K562 (cell line): Measurements from ENCODE around the gene ACBD5. TPM values are rescaled to one million over a fixed set of nuclear protein-coding genes. Genes with fewer than 3 reads are reported as not detected.
A peak's percentile ranks its signal among the peaks of the same experiment; 100 is the strongest.

Source experiments
- ADNP ChIP-seq: fragments of 200-800 bp; sonication (Bioruptor generic); IDR thresholded peaks from 2 replicates; pipeline ENCODE4 v1.6.1; 2016; ENCODE audit warnings: missing genetic modification characterization, missing compliant biosample characterization
- AFF4 ChIP-seq: sonication (generic); formaldehyde crosslinking; IDR thresholded peaks from 2 replicates; pipeline ENCODE4 v1.8.0; 2023; ENCODE audit warnings: mild to moderate bottlenecking, missing genetic modification reagents
- C11orf30 ChIP-seq: fragments of 450-650 bp; IDR thresholded peaks from 2 replicates; pipeline ENCODE4 v1.6.1; 2016; ENCODE audit warnings: low read depth, mild to moderate bottlenecking
- CCNT2 ChIP-seq: IDR thresholded peaks from 2 replicates; pipeline ENCODE4 v1.6.1; 2011; ENCODE audit warnings: borderline replicate concordance, low read depth, mild to moderate bottlenecking, moderate library complexity, mixed read lengths, low read length; ENCODE audit not compliant: insufficient read length; ENCODE audit errors: extremely low read depth
- ELF1 ChIP-seq: fragments of 200-800 bp; sonication (Bioruptor generic); IDR thresholded peaks from 2 replicates; pipeline ENCODE4 v1.6.1; 2016; ENCODE audit warnings: missing genetic modification characterization, missing compliant biosample characterization
- GTF2F1 ChIP-seq: IDR thresholded peaks from 2 replicates; pipeline ENCODE4 v1.6.1; 2011; ENCODE audit warnings: low read depth, low read length, improper control_type of control experiment
- HNRNPH1 ChIP-seq: fragments of 200-400 bp; formaldehyde crosslinking; optimal IDR thresholded peaks from 2 replicates; pipeline ENCODE3; 2017; ENCODE audit warnings: low read depth, mild to moderate bottlenecking, low read length, moderate library complexity
- HNRNPLL ChIP-seq: fragments of 200-400 bp; formaldehyde crosslinking; IDR thresholded peaks from 2 replicates; pipeline ENCODE4 v1.6.1; 2017; ENCODE audit warnings: low read length, low read depth, mild to moderate bottlenecking; ENCODE audit not compliant: poor library complexity, severe bottlenecking
- IFI16 ChIP-seq: fragments of 250-450 bp; sonication (Bioruptor Pico); IDR thresholded peaks from 2 replicates; pipeline ENCODE4 v2.1.2; 2022; ENCODE audit warnings: mild to moderate bottlenecking, inconsistent platforms
- KLF6 ChIP-seq: fragments of 250-450 bp; sonication (Bioruptor Pico); IDR thresholded peaks from 2 replicates; pipeline ENCODE4 v1.4.0; 2020; ENCODE audit warnings: mild to moderate bottlenecking, moderate library complexity, borderline replicate concordance
- L3MBTL2 ChIP-seq: fragments of 450-650 bp; IDR thresholded peaks from 2 replicates; pipeline ENCODE4 v1.6.1; 2016; ENCODE audit warnings: mild to moderate bottlenecking, moderate library complexity
- PHF8 ChIP-seq: fragments of 200-600 bp; sonication (generic); IDR thresholded peaks from 2 replicates; pipeline ENCODE4 v1.6.1; 2012; ENCODE audit warnings: mixed run types, mild to moderate bottlenecking, inconsistent platforms, low read length, moderate library complexity, borderline replicate concordance
- POLR2A ChIP-seq: fragments of 450-650 bp; conservative IDR thresholded peaks from 2 replicates; pipeline ENCODE4 v1.6.1; 2016
- POLR3G ChIP-seq: IDR thresholded peaks from 2 replicates; pipeline ENCODE4 v1.6.1; 2011; ENCODE audit not compliant: insufficient read length, insufficient replicate concordance; ENCODE audit errors: extremely low read depth
- PTTG1 ChIP-seq: fragments of 450-650 bp; IDR thresholded peaks from 2 replicates; pipeline ENCODE4 v1.6.1; 2016; ENCODE audit warnings: low read depth, mild to moderate bottlenecking, missing genetic modification characterization, missing compliant biosample characterization
- SMARCB1 ChIP-seq: IDR thresholded peaks from 2 replicates; pipeline ENCODE4 v1.6.1; 2011; ENCODE audit warnings: improper control_type of control experiment, low read depth; ENCODE audit not compliant: insufficient read length
- ZFP1 ChIP-seq: fragments of 450-650 bp; formaldehyde crosslinking; IDR thresholded peaks from 2 replicates; pipeline ENCODE4 v1.4.0; 2020; ENCODE audit warnings: mild to moderate bottlenecking, mixed read lengths
- ZNF511 ChIP-seq: sonication (generic); formaldehyde crosslinking; IDR thresholded peaks from 2 replicates; pipeline ENCODE4 v1.8.0; 2022; ENCODE audit warnings: mild to moderate bottlenecking, missing genetic modification reagents
- ZNF699 ChIP-seq: fragments of 250-450 bp; sonication (Bioruptor Pico); IDR thresholded peaks from 2 replicates; pipeline ENCODE4 v1.8.0; 2021; ENCODE audit warnings: mild to moderate bottlenecking, moderate library complexity; ENCODE audit not compliant: insufficient replicate concordance
- polyA plus RNA-seq, 8 experiments: library from polyadenylated mRNA; depleted of rRNA in 4 of 8; stranded (reverse) in 5 of 8; unstranded in 3 of 8; fragments of >200 nt; fragmentation: Nextera tagmentation in 2 of 8; fragmentation: Illumina TruSeq in 1 of 8; extraction: Ambion mirVana in 2 of 8; extraction: Trizol in 1 of 8; gene quantifications; 2 replicates each; pipeline versions ENCODE4 v1.2.1 to v1.2.3, GENCODE V29; 2011 to 2014; ENCODE audit warnings: inconsistent platforms in 1 of 8, missing spikeins in 1 of 8
- total RNA-seq, 7 experiments: library from RNA; depleted of rRNA in 6 of 7; stranded (reverse); fragments of >200 nt in 6 of 7; fragmentation: Illumina TruSeq in 2 of 7; extraction: Trizol in 2 of 7; gene quantifications; 2 replicates each; pipeline versions ENCODE4 v1.2.1 to v1.2.3, GENCODE V29; 2011 to 2021; ENCODE audit warnings: low replicate concordance in 1 of 7
- TF ChIP-seq, protein P1 (sequence below): fragments of 450-650 bp; conservative IDR thresholded peaks from 2 replicates; pipeline ENCODE4 v1.6.1; 2016; ENCODE audit warnings: missing genetic modification characterization, low read depth, mild to moderate bottlenecking, missing compliant biosample characterization, moderate library complexity
- TF ChIP-seq, protein P2 (sequence below): fragments of 250-450 bp; sonication (Bioruptor Pico); IDR thresholded peaks from 2 replicates; pipeline ENCODE4 v1.5.0; 2020; ENCODE audit warnings: mild to moderate bottlenecking, borderline replicate concordance

ACBD5 gene
- total and polyA plus RNA-seq, 9 of the 15 experiments (the other 6 are each of a cell fraction or from before 2014, with no cell fraction given) = 1.5 to 10.3 (median 7.8) TPM

DNA sequence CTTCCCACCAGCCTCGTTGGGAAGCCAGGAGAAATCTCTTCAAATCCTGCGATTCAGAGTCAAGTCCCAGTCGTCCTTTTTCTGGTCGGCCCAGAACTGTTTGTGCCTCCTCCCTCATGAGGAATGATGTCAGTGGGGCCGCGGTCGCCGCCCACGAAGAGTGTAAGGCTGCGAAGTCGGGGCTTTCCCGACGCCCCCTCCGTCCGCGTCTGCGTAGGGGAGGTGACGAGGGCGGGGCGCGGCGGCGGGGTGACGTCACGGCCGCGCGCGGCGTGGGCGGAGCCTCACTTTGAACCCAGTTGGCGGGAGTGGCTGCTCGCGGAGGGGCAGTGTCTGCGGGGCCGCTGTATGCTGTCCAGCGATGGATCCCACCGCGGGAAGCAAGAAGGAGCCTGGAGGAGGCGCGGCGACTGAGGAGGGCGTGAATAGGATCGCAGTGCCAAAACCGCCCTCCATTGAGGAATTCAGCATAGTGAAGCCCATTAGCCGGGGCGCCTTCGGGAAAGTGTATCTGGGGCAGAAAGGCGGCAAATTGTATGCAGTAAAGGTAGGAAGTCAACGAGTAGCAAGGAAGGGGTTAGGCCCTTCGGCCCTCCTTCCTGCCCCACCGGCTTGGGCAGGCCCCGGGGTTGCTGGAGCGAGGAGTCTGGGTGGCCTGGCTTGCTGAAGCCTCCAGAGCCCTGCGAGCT, 85.4 kb downstream of the ACBD5 start, which contains the start of gene MASTL (continued):
- TF ChIP-seq PHF8 (peak; percentile 89; the same call in 1 of the 2 replicates), CCNT2 (peak; percentile 81), HNRNPLL (peak; percentile 90), HNRNPH1 (no peak), KLF6 (CRISPR knock-in tag) (no peak), POLR3G (no peak), L3MBTL2 (peak; percentile 73), IFI16 (CRISPR knock-in tag) (no peak), AFF4 (CRISPR knock-in tag) (0 out of 2 replicates have a peak, but pooled peaks have one; percentile 78), PTTG1 (tag) (no peak), SMARCB1 (no peak), C11orf30 (peak; percentile 73), ZNF511 (CRISPR knock-in tag) (peak; percentile 21; the same call in 1 of the 2 replicates), ELF1 (tag) (no peak), POLR2A (peak; percentile 88), ZNF699 (CRISPR knock-in tag) (no peak), ADNP (no peak), GTF2F1 (no peak), ZFP1 (CRISPR knock-in tag) (no peak)
- TF ChIP-seq, protein P1, sequence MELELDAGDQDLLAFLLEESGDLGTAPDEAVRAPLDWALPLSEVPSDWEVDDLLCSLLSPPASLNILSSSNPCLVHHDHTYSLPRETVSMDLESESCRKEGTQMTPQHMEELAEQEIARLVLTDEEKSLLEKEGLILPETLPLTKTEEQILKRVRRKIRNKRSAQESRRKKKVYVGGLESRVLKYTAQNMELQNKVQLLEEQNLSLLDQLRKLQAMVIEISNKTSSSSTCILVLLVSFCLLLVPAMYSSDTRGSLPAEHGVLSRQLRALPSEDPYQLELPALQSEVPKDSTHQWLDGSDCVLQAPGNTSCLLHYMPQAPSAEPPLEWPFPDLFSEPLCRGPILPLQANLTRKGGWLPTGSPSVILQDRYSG (tag) = no peak
- TF ChIP-seq, protein P2, sequence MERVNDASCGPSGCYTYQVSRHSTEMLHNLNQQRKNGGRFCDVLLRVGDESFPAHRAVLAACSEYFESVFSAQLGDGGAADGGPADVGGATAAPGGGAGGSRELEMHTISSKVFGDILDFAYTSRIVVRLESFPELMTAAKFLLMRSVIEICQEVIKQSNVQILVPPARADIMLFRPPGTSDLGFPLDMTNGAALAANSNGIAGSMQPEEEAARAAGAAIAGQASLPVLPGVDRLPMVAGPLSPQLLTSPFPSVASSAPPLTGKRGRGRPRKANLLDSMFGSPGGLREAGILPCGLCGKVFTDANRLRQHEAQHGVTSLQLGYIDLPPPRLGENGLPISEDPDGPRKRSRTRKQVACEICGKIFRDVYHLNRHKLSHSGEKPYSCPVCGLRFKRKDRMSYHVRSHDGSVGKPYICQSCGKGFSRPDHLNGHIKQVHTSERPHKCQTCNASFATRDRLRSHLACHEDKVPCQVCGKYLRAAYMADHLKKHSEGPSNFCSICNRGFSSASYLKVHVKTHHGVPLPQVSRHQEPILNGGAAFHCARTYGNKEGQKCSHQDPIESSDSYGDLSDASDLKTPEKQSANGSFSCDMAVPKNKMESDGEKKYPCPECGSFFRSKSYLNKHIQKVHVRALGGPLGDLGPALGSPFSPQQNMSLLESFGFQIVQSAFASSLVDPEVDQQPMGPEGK (CRISPR knock-in tag) = no peak
